GM18870 (cell line): ENCODE results near the gene DYSF.

Experiments used
- ATAC-seq: cut with Tn5 transposase; IDR thresholded peaks from one replicate; pipeline ENCODE4 v1.9.1; 2021; ENCODE audit warnings: moderate library complexity; ENCODE audit not compliant: unreplicated experiment

Gene DYSF

DNA sequence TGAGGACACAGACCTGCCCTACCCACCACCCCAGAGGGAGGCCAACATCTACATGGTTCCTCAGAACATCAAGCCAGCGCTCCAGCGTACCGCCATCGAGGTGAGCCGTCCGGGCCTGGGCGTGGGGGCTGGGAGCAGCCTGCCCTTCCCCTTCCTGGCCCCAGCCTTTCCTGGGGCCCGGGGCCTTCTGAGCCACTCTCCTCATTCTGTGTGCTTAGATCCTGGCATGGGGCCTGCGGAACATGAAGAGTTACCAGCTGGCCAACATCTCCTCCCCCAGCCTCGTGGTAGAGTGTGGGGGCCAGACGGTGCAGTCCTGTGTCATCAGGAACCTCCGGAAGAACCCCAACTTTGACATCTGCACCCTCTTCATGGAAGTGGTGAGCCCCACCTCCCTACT is 157.9 kb downstream of the DYSF start:
- ATAC-seq: no peak

DNA sequence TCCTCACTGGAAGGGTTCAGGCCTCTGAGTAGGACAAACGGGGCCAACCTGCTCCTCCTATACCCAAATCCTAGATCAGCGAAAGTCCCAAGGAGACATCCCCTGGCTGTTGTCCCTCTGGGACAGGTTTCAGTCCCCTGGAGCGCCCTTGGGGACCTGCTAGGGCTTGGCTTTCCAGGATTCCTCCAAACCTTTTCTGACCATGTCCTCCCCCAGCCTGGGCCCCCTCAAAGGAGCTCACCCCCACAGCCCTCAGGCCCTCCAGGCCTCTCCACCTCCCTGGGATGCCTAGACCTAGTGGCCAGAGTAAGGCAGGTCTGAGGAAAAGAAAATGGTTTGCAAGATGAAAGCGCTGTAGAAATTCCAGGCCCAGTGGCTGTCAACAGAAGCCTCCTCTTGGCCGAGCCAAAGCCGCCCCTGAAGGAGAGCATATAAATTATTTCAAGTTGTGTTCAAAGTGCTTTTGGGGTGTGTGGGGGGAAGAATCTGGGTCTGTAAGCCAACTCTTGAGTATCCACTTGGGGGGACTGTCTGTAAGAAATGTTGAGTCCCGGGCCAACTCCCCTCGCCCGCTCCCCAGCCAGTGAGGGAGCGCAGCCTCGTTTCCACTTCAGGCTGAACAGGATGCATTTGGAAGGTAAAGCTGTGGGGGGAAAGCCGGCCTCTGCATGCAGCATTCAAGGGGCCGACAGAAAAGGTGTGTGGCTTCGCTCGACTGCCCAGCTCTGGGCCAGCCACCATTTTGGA is 158.6 kb downstream of the DYSF start:
- ATAC-seq: no peak

DNA sequence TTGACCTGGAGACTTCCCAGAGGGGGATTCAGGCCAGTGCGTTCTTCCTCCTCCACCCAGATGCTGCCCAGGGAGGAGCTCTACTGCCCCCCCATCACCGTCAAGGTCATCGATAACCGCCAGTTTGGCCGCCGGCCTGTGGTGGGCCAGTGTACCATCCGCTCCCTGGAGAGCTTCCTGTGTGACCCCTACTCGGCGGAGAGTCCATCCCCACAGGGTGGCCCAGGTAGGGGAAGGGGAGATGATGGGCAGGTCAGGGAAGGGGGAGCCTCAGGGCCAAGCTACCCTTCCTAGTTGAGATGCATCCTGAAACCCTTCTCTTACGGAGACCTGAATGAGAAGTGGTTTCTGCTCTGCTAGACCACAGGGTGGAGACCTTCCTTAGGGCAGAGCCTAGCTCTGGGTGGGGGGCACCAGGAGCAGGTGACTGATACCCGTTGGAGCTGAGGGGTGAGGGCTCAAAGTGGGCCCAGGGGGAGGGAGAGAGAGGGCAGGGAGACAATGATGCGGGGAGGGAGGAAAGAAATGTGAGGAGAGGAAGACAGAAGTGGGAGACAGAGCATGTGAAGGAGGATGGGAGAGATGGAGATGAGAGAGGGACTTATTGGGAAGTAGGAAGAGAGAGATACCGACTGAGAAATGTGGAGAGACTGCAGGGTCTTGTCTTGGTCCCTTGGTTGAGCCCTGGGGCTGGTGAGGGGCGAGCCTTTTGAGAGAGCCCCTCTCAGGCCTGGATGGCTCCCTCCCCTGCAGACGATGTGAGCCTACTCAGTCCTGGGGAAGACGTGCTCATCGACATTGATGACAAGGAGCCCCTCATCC is 159.4 kb downstream of the DYSF start:
- no peak for ATAC-seq

DNA sequence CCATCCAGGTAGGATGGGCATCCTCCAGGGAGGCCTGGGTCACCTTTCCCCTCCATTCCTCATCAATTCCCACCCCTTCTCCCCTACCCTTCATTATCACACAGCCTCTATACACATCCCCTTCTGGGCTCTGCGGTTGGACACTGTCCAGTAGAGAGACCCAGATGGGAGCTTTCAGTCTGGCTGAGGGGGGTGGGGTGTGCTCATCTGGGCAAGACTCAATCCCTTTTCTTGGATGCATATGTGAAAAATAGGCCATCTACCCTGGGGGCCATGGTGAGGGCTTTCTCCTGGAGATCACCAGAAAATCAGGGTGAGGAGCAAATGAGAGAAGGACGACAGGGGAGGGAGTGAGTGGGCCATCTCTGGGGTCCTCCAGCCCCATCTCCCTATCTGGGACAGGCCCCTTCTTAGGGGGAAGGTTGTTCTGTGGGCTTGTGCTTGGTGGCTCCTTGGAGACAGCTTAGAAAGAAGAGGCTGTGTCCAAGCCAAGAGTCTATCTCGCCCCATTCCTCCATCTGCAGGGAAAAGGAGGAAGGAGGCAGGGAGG is 160.1 kb downstream of the DYSF start:
- no peak for ATAC-seq

DNA sequence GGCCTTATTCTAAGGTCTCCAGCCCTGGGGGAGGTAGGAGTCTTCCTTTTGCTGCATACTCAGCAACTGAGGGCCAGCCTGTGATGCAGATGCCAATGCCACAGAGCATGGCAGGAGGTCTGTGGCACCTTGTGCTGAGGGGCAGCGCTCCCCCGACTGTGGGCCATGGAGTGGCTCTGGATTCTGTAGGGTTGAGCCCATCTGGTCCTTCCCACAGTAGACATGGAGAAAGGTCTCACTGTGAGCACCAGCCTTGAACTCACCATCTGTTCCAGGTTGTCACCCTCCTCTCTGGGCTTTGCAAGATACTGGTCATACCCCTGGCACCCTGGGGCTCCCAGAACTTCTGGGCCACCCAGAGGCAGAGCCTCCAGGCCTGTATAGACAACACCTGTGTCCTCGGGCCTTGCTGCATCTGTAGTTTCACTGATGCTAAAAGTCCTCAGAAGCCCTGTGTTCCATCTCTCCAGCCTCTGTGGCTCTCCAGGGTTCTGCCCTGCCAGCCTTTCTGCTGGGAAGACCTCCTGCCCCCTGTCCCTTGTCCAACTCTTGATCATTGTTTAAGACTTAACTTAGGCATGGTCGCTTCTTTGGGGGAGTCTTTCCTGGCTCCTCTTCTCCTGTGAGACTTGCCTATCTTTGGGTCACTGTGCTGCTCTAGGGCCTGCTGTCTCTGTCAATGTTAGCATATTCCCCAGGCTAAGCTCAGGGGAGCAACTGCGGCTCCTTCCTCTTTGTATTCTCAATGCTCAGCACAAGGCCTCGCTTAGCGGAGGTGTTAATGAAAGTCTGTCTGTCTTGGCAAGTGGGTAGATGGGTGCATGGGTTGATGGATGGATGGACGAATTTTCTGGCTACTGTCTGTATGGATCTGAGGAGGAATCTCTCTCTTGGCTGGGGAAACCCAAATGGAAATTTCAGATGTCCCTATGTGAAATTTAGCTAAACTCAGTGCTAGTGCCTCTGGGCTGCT is 160.9 kb downstream of the DYSF start:
- no peak for ATAC-seq

DNA sequence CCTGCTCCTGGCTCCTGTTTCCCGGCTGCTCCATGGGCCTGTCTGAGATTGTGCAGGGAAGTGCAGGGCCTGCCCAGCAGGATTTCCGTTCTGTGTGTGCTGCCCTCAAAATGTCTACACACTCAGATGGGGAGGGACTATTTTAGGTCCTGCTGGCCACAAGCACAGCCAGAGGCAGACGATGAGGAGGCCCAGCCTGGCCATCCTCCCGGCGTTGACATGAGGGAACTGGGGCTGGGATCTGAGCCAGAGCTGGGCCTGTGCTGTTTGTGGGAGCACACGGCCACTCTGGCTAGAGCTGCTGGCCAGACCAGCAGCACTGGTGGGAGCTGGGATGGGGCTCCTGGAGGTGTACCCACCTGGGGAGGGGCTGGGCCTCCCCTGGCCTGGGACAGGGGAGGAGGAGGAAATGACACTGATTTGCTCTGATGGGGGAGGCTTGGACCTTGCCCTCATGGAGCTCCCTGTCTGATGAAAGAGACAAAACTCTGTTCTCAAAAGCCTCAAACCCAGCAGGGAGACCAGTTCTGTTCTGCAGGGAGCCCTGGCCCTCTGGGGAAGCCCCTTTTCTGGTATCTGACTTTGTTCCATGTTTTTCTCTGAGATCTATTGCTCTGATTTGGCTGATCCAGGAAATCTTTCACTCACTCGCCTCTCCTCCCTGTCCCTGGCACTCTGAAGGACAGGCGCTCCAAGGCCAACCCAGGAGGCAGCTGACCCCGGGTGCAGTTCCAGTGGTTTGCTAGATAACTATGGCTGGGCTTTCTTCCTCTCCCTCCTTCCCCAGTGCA is 161.8 kb downstream of the DYSF start:
- no peak for ATAC-seq

DNA sequence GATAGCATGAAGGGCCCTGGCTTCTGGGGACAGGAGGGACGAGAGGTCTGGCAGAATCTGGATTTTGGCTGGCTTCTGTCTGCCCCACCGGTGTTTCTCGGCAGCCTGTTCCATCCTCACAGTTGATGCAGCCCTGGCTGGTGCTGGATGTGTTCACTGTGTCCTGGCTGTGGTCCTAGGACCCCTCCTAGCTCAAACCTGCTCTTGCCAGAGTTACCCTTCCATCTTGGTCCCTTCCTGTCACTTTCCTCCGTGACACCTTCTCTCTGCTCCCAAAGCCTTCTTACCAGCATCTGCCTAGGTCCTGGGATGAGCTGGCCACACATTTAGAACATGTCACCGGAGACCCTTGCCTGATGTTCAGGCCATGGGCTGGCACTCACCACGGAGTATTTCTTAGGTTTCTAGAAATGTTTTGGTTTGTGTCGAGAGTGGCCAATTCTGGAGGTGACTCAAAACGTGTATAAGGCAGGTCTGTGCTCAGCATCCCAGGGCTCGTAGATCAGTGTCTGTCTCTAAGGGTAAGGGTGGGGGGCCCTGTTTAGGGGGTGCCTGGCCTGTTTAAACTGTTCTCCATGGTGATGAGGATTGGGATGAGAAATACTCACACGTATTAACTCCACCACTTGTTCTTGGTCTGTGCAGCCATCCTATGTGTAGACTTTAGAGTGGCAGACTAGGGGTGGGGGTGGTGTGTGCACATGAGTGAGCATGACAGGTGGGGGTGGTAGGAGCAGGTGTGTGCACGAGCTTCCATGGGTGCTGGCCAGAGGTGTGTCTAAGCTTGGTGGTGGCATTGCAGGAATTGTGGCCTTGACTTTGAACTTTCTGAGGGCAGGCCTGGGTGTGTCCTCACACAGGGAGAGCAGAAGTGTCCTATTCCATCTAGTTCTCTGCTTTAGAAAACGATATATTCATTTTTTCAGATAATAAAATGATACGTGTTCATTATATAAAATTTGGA is 162.7 kb downstream of the DYSF start:
- ATAC-seq: no peak

DNA sequence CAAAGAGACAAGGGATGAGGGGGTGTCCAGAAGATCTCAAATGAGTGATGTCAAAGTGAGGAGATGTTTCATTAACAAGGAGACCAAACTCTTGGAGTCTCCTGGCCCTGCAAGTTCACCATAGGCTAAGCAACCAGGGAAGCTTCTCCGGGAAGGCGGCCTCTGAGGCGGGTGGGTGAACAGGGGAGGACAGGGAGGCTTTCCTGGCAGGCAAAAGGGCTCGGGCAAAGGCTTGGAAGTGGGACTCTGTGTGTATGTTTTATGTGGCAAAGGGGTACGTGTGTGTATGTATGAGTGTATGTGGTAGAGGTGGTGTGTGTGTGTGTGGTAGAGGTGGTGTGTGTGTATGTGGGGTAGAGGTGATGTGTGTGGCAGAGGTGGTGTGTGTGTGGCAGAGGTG is 163.9 kb downstream of the DYSF start:
- no peak for ATAC-seq

DNA sequence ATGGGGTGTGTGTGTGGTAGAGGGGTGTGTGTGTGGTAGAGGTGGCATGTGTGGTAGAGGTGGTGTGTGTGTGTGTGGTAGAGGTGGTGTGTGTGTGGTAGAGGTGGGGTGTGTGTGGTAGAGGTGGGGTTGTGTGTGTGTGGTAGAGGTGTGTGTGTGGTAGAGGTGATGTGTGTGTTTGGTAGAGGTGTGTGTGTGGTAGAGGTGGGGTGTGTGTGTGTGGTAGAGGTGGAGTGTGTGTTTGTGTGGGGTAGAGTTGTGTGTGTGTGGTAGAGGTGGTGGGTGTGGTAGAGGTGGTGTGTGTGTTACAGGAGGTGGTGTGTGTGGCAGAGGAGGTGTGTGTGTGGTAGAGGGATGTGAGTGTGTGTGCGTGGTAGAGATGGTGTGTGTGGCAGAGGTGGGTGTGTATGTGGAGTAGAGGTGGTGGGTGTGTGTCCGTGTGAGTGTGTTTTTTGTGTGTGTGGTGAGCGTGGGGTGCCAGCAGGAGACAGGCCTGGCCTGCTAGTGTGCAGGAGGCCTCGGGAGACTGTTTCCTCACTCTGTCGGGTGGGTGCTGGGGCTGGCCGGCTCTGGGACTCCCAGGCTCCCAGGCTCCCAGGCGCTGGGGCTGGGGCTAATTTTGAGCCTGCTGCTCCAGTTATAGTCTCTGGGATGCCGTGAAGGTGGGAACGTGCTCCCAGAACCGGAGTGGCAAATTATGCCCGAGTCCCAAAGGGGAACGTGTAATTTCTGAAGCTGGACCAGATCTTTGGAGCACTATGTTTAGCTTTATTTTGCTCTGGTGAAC is 165.2 kb downstream of the DYSF start:
- no peak for ATAC-seq

DNA sequence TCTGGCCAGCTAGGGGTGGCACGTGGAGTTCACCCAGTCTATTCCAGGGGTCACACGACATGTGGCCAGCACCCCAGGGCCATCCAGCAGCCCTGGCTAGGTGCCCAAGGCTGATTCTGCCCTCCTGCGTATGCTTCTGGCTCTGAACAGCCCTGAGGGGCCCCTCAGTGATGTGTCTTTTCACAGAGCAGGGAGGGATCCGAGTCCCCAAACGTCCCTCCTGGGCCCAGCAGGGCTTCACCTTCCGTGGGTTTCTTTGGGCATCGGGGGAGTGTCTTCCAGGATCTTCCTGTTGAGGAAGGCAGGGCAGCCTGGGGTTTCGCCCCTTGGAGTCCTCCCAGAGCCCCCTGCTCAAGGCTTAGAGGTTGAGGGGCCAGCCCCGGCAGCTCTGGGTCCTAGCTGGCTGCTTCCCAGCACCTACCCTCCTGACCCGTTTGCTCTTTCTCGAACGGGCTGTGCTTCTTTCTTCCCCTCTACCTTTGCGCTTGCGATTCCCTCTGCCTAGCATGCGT is 165.9 kb downstream of the DYSF start:
- no peak for ATAC-seq

DNA sequence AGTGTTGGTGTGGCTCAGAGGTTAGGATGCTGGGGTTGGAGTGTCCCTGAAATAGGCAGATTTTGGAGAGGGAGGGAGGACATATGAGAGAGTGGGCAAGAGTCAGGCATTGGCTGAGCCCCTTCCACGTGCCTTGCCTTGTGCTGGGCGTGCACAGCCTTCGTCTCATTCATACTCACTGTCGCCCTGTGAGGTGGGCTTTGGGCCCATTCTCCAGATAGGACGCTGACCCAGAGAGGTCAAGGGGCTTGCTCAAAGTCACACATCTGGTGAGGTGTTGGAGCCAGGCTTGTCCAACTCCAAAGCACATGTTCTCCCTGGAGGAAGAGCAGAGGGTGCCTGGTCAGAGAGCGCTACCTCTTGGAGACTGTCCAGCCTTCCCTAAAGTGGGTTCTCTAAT is 166.8 kb downstream of the DYSF start:
- no peak for ATAC-seq

DNA sequence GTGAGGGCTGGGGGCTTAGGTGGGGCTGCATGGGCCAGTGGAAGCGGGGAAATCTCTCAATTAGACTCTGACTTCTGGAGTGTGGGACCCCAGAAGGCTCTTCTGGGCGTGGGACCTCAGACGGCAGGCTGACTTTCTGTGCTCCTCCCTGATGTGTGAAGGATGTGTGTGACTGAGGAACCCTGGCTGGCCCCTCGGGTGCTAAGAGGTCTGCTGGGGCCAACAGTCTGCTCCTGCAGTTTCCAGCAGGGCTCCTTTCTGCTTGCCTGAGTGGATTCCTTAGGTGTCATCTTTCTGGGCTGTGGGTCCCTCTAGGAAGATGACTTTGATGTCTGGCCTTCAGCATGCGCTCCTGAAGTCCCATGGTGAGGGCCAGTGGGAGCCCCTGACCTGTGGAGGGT is 167.5 kb downstream of the DYSF start:
- no peak for ATAC-seq

DNA sequence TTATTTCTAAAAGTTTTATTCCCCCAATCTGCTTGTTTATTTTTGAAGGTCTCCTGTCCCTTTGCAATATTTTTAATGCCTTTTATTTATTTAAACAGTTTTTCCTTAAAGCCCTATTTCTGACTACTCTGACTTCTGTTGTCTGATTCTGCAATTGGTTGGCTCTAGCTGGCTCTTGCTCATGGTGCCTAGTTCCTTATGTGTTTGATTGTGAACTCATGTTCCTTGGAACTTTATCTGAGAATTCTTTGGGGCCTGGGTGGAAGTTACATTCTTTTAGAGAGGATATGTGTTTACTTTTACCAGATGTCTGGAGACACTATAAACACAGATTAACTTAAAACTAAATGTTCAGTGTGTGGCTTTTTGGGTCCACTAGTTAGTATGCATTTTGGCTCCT is 175.9 kb downstream of the DYSF start:
- ATAC-seq: no peak

DNA sequence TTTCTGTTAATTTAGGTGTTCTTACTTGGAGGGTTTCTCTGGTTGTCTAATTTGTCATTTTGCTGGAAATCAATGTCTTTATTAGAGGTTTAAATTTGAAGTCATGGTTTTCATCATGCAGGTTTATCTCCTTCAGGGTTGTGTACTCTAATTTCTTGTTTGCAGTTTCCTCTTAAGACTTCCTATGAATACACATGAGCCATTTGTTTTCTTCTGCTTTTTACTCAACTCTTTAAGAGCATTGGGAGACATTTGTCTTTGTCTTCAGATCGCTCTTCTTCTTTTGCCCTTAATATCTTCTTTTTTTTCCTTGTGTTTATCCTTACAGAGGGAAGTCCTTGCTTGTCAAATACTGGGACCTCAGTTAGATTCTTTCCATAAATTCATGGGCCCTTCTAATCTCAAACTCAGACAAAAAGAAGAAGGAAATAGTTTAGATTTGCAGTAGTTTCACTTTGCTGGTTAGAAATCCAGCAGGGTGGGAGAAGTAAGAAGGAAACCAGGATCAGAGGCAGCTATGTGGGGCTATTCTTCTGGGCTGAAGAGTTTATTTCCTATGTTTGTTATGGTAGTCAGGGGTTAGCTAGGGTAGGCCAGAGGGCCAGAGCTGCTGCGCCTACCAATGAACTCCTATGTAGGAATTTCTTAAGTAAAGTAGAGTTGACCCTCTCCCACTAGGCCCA is 176.6 kb downstream of the DYSF start:
- no peak for ATAC-seq

DNA sequence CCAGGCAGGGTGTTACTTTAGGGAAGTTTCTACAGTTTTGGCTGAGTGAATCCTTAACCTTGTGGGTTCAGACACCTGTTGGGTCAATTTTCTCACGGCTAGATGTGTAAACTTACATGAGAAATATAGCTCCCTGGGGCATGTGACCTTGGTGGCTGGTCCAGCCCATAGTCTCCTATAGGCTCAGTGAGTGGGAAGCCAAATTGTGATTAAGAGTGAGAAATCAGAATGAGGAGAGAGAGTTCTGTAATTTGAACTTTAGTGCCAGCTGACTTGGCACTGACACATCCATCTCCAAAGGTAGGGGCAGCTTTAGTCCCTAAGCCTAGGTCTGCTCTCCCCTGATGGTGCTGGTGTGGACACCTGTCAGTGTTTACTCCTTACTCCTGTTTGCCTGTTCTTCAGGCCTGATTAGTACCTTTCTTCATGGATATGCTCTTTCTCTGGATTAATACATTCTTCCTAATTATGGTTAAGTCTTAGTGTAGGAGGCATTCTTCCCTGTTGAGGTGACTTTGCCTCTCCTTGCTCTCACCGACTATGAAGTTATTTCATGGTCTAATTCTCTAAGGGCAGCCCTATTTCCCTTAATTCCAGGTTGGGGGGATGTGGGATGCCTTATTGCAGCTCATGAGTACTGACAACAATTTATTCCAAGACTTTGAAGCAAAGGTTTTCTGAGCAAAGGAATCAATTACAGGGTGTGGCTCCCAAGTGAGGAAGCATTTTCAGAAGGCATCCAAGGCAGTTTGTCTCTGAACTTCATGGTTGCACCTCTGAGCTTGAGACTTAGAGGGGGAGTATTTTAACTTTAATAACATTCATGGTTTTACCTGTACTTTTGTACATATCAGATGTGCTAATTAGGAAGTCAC is 177.3 kb downstream of the DYSF start:
- ATAC-seq: no peak

DNA sequence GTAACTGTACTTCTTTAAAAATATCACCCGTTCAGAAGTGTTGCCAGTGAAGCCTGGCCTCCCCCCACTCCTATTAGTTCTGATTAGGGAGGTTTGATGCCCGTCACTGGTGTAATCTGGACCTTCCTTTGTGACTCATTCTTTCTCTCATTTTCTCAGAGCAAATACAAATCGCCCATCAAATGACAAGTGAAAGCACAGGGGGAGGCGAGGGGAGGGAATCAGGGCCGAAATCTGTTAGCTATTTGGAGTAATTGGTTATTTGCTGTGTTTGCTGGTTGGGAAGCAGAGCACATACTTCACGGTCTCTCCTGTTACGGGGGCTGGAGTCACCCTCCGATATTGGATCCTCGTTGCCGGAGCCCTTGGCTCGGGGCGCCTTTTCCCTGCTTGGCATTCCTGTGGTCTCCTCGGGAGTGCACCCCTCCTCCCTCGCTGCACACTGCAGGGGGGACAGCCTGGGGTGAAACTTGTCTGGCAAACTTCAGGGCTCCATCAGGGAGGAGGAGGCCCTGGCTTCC is 178.1 kb downstream of the DYSF start:
- no peak for ATAC-seq
